HK-2 (cell line): ENCODE measurements around the gene MGLL.
A peak's percentile ranks its signal among the peaks of the same experiment; 100 is the strongest.

ENCODE experiments used
- DNase-seq: peaks from one replicate; pipeline ENCODE4 v3.0.0-alpha.2; 2018; ENCODE audit not compliant: unreplicated experiment

MGLL gene

DNA sequence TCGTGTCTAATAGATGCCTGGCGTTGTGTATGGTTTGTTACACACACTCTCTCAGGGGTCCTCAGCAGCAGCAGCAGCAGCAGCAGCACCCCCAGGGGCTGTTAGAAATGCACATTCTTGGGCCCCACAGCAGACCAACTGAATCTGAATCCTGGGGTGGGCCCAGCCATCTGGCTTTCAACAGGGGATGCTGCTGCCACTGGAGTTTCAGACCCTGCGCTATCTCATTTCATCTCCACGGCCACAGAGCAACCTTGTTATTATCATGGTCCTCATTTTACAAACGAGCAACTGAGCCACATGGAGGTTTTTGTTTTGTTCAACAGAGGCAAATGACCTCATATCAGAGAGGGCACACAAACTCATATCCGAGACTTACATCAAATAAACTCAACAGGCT is 47.7 kb downstream of the MGLL start:
- DNase-seq, result no peak

DNA sequence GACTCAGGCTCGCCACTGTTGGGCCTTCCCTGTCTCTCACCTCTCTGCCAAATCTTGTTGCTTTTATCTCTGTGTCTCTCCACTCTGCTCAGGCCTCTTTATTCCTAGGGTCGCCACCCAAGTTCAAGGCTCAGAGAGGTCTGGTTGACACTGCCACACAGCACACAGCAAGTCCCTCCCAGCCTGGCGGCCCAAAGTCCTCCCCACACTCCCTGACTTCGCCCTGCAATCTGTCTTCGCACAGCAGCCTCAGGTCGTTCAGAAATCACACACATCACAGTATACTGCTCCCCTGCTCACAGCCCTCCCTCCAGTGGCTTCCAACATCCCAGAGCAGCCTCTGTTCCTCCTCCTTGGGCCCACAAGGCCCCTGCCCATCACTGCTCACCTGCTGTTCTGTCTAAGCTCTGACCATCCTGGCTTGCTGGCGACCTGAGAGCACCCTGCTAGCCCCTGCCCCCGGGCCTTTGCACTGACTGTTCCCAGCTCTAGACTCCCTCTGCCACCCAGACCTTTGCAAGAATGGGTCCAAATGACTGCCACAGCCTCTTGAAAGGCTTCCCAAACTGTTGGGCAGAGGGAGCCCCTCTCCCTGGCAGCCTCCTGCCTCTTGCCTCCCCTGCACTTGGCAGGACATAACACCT is 48.4 kb downstream of the MGLL start:
- DNase-seq, result no peak

- no peak for DNase-seq
These were observed 49.2 kb downstream of the MGLL start for GRCh38 chr3:127772827-127773751.

- DNase-seq, result no peak
These were observed 50.0 kb downstream of the MGLL start for GRCh38 chr3:127772273-127772672.

- DNase-seq, result no peak
These were observed 50.6 kb downstream of the MGLL start for GRCh38 chr3:127771746-127772145.

- no peak for DNase-seq
These were observed 51.5 kb downstream of the MGLL start for GRCh38 chr3:127770671-127771355.

DNA sequence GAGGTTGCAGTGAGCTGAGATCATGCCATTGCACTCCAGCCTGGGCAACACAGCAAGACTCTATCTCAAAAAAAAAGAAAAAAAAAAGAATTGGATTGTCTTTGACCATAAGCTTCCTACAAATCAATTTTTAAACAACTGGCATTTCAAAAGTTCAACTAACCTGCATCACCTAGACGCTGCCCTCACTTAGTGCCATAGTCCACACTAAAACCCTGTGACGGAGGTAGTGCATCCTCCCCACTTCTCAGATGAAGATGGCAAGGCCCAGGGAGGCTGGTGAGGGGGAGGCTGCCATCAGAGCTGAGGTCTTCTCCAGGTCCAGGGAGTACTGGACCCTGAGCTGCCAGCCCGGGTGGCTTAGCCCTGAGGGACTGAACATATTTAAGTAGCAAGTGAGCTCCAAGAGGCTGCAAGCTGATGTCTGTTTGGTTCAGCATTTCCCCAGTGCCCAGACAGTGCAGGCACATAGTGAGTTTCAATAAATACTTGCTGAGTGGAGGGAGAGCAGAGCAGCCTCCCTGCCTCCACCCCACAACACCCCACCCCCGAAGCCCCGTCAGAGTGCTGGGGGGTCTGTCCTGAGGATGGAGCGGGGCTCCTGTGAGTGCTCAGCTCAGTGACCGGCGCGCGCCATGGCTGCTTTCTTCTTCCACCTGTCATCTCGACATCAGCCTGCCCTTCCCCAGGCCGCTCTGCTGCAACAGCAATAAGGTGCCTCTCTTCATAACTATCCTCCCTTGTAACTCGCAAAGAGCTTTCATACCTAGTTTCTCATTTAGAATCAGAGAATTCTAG is 52.8 kb downstream of the MGLL start:
- no peak for DNase-seq

DNA sequence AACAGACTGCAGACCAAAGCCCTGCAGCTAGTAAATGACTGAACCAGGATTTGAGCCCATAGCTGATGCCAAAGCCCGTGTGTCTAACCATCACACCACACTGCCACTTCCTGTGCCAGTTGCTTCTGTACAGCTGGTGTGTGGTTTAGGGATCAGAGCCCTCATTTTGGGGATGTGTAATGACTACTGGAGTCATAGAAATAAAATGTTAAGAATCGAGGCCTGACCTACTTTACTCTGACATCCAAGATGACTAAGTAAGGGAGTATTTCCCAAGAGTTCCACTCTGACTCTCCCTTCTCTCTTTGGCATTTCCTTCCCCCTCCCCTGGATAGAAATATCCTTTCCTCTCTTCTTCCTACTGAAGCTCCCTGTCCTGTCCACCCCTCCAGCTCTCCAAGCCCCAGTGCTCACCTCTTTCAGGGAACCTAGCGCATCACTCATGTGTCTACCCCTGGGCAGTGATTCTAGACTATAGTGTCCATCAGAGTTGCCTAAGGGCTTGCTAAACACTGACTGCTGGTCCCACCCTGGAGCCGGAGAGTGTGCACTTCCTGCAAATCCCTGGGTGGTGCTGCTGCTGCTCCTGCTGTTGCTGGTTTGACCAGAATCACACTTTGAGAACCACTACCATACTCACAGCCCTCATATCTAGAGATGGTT is 53.8 kb downstream of the MGLL start:
- peak; percentile 82 for DNase-seq

DNA sequence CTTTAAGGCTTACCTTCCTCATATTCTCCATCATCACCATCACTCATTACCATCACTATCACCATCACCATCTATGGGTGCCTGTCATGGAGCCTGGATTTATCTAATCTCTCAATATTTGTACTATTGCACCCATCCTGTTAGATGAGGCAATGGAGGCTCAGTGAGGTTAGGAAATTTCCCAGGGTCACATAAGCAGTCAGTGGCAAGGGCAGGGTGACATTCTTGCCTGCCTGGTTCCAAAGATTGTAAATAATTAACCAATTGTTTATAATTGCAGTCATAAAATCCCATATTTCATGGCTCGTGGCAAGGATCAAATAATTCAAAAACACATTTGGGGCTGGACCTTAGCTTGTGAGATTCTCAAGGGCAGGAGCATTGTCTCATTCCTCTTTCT is 55.2 kb downstream of the MGLL start:
- DNase-seq, result no peak

DNA sequence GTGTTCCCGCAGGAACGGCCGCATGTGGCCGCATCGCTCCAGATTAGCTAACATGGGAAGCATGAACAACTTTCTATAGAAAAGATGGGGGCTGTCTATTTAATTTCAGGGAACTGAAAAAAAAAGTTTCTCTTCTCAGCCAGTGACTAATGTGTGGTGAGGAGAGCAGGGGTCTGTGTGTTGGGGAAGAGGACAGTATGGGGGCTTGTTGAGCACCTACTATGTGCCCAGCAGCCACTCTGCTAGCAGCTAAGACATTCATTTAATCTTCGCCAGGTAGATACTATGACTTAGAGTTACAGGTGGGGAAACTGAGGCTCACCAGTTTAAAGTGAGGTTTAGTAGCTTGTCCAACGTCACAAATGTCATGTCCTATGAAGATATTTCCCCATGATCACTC is 56.6 kb downstream of the MGLL start:
- no peak for DNase-seq

DNA sequence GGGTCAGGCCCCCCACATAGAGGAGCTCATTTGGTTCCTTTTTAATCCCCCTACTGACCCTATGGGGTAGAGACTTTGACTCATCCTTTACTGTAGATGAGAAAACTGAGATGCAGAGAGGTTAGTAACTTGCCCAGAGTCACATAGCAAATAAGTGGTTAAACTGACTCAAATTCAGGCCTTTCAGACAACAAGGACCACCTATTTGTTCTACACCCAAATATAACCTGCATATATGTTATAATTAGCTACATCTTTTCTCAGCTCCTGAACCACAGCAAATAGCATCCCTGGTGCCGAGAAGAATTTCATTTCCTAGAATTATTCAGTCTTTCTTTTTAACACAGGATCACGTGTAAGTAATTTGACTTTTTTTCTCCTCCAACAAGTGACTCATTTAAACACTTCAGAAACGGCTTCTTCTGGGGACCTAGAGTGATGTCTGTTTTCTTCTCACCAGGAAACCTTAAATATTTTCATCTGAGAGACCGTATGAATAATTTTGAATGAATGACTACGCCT is 57.4 kb downstream of the MGLL start:
- no peak for DNase-seq

DNA sequence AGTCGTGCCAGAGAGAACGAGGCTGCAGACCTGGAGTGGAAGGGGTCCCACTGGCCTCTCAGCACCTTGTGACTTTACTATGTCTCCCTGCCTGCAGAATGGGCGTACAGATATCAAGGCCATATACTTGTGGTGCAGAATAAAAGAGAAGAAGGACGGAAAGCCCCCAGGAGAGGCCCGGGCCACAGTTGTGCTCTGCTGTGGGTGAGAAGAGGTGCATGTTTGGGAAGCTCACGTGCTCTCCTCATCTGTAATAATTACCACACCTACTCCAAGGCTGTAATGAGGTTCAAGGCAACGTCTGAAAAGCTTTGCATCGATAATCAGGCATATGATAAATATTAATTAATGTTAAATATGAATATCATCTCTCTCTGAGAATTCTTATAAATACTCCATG is 58.0 kb downstream of the MGLL start:
- no peak for DNase-seq

- DNase-seq, result no peak
These were observed 58.5 kb downstream of the MGLL start for GRCh38 chr3:127763816-127764215.

DNA sequence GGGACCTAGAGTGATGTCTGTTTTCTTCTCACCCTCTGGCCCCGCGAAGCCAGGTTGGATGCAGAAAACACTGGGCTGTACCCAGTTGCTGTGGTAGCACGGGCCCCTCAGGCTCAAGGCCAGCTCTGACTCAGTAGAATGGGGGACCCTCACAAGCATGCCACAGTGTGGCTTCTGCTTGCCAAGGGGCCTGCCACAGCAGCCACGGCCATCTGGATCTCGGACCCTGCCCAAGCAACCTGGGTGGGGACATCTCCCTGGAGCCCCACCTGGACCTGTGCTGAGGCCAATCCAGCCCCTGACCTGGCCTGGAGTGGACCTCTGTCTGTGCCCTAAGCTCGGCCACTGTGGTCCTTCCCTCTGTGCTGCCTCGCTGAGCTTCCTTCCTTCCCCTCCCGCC is 59.0 kb downstream of the MGLL start:
- DNase-seq, result no peak

- no peak for DNase-seq
These were observed 59.6 kb downstream of the MGLL start for GRCh38 chr3:127762787-127763105.

- DNase-seq, result no peak
These were observed 60.1 kb downstream of the MGLL start for GRCh38 chr3:127762077-127762786.

GRCh38 chr3:127761441-127761801 is 60.9 kb downstream of the MGLL start:
- DNase-seq, result no peak

DNA sequence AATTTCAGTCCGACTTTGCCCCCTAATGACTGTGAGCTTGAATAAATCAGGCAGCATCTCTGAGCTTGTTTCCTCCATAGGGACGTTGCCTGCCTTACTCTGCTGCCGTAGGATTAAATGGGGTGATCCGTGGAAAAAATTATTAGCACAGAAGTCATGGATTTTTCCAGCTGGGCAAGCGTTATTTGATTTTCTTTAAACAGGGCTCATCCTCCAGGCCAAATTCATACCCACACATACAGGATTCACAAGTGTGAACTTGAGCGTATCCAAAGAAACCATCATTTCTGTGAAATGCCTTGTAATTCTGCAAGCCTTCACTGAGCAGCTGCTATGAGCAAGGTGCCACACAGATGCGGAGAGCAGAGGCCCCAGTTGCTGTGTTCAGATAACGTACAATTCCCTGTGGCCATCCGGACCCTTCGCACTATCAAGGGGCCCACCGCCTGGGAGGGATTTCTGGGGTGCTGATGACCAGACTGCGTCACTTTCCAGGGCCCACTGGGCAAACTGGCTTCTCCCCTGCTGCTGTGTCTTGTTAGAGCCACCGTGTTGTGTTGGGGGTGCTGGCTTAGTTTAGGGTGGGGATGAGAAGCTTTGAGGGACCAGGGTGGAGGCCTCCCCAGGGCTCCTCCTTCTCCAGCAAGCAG is 61.4 kb downstream of the MGLL start:
- no peak for DNase-seq

DNA sequence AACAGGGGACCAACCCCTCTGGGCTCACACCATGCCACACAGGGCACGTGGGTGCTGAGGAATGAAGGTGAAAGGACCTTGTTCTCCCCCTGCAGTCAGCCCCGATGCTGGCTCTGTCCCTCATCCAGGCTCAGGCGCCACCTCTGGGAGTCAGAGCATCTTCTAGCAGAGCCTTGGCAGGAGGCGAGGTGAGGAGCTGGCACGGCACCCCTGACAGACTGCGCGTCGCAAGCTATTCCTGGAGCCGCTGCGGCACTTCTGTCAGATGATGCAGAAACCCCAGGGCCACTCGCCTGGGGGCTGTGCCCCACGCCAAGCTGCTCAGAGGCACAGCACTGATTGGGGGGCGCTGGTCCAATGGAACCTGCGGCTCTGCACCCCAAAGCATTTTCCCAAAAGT is 62.0 kb downstream of the MGLL start:
- no peak for DNase-seq

DNA sequence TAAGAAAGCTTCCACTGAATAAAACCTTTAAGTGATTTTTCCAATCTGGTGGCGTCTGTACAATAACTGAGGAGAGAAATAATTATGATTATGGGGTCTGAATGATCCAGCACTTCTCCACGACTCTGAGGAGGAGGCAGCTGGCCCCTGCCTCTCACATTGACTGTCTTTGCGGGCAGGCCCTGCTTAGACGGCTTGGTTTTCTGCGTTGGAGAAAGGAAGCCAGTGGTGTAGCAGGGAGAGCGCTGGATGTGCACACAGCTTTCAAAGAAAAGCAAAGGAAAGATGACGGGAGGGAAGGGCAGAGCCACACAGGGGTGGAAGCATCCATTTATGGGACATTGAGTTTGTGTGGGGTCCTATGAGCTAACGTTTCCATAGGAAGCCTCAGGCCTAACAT is 62.5 kb downstream of the MGLL start:
- DNase-seq, result no peak
